ENCODE results near the gene KLK15. TPM values are rescaled to one million over a fixed set of nuclear protein-coding genes. Genes with fewer than 3 reads are reported as not detected.

Gene KLK15
- total RNA-seq, 1 donor from 2014 or later, result not detected

- Mint-ChIP-seq H3K27ac (ENCODE audit: unreplicated experiment) (no peak overlapping the region), H3K4me1 (peaks cover 8% of the 10 kb centered on the region), H3K9me3 (no peaks in the 10 kb centered on the region), H3K36me3 (ENCODE audit: low read depth) (no peaks in the 10 kb centered on the region), H3K27me3 (ENCODE audit: low read depth) (peaks cover 59% of the 10 kb centered on the region), H3K4me3 (no peak overlapping the region)
- no peak for TF ChIP-seq CTCF (conservative IDR thresholded peaks at IDR 0.05)
- no peak for DNase-seq (ENCODE audit: low read depth, low spot score)
Observed at GRCh38 chr19:50832666-50833065, 708 bp downstream of the KLK15 start.

GRCh38 chr19:50831026-50831396 is 2.4 kb downstream of the KLK15 start:
- no peak for DNase-seq (ENCODE audit: low read depth, low spot score)
- TF ChIP-seq CTCF (conservative IDR thresholded peaks at IDR 0.05), result no peak
- Mint-ChIP-seq H3K27me3 (ENCODE audit: low read depth) (peaks cover 56% of the 10 kb centered on the region), H3K4me1 (peaks cover 5% of the 10 kb centered on the region), H3K27ac (ENCODE audit: unreplicated experiment) (no peak overlapping the region), H3K4me3 (no peak overlapping the region), H3K36me3 (ENCODE audit: low read depth) (peaks cover 2% of the 10 kb centered on the region), H3K9me3 (peaks cover 3% of the 10 kb centered on the region)

- TF ChIP-seq CTCF (conservative IDR thresholded peaks at IDR 0.05), result no peak
- H3K27me3 Mint-ChIP-seq (ENCODE audit: low read depth), result peaks cover 58% of the 10 kb centered on the region
- no peak for DNase-seq (ENCODE audit: low read depth, low spot score)
- H3K9me3 Mint-ChIP-seq, result peaks cover 3% of the 10 kb centered on the region
- H3K27ac Mint-ChIP-seq (ENCODE audit: unreplicated experiment), result no peak overlapping the region
- H3K36me3 Mint-ChIP-seq (ENCODE audit: low read depth), result peaks cover 3% of the 10 kb centered on the region
- peaks cover 4% of the 10 kb centered on the region for H3K4me1 Mint-ChIP-seq
- H3K4me3 Mint-ChIP-seq, result peak overlapping the region; percentile 6
Observed at GRCh38 chr19:50830266-50831025, 2.9 kb downstream of the KLK15 start.

- Mint-ChIP-seq H3K9me3 (peaks cover 3% of the 10 kb centered on the region), H3K36me3 (ENCODE audit: low read depth) (peaks cover 3% of the 10 kb centered on the region), H3K27ac (ENCODE audit: unreplicated experiment) (no peak overlapping the region), H3K4me3 (peak overlapping the region; percentile 6), H3K27me3 (ENCODE audit: low read depth) (peaks cover 56% of the 10 kb centered on the region), H3K4me1 (no peaks in the 10 kb centered on the region)
- no peak for DNase-seq (ENCODE audit: low read depth, low spot score)
- no peak for TF ChIP-seq CTCF (conservative IDR thresholded peaks at IDR 0.05)
Observed at GRCh38 chr19:50829801-50830200, 3.6 kb downstream of the KLK15 start.

GRCh38 chr19:50827476-50827875 is 5.9 kb downstream of the KLK15 start:
- Mint-ChIP-seq H3K4me1 (no peaks in the 10 kb centered on the region), H3K9me3 (peaks cover 3% of the 10 kb centered on the region), H3K27me3 (ENCODE audit: low read depth) (peaks cover 66% of the 10 kb centered on the region), H3K36me3 (ENCODE audit: low read depth) (peaks cover 3% of the 10 kb centered on the region), H3K4me3 (no peak overlapping the region), H3K27ac (ENCODE audit: unreplicated experiment) (peak overlapping the region; percentile 83)
- no peak for TF ChIP-seq CTCF (conservative IDR thresholded peaks at IDR 0.05)
- no peak for DNase-seq (ENCODE audit: low read depth, low spot score)

All from neural crest cell (in vitro differentiated cells).